Activated T-helper 1 cell treated with anti-CD3 and anti-CD28 coated beads, Interleukin-2, amount 50 U/mL, for 16 hours (primary cell): ENCODE results near the gene PITX1.
"Not testable (repeated sequence)": the region's sequence is repeated elsewhere in the genome, so short reads cannot be mapped to it uniquely, and the experiment has no call there.

ENCODE experiments used
- DNase-seq, 2 donors: peaks; one replicate each; pipeline ENCODE4 v3.0.0-alpha.2; 2020; ENCODE audit warnings: low read depth in 1 of 2, low spot score in 1 of 2

Gene PITX1

GRCh38 chr5:135033901-135034235 is at the start of gene PITX1:
Gene PITX1, minus strand, starts transcription at chr5:135034228. Its CDS starts 347 bp downstream, at chr5:135033881.
- no peak for DNase-seq

- DNase-seq = not testable (repeated sequence)
Measured at GRCh38 chr5:135083334-135083733, 49.3 kb upstream of the PITX1 start.

GRCh38 chr5:135081240-135081639 is 47.2 kb upstream of the PITX1 start:
- DNase-seq = no peak

GRCh38 chr5:135079760-135080159 is 45.7 kb upstream of the PITX1 start:
- DNase-seq = no peak

- DNase-seq = no peak
Measured at GRCh38 chr5:135079099-135079681, 45.2 kb upstream of the PITX1 start.

- DNase-seq = no peak
Measured at GRCh38 chr5:135076801-135077200, 42.8 kb upstream of the PITX1 start.

GRCh38 chr5:135076051-135076491 is 42.0 kb upstream of the PITX1 start:
- DNase-seq = no peak

GRCh38 chr5:135075621-135076020 is 41.6 kb upstream of the PITX1 start:
- no peak for DNase-seq

GRCh38 chr5:135073761-135074345 is 39.8 kb upstream of the PITX1 start:
- DNase-seq = no peak

GRCh38 chr5:135072387-135073281 is 38.6 kb upstream of the PITX1 start:
- DNase-seq = no peak

GRCh38 chr5:135071311-135071710 is 37.3 kb upstream of the PITX1 start:
- no peak for DNase-seq

GRCh38 chr5:135069895-135070657 is 36.0 kb upstream of the PITX1 start:
- no peak for DNase-seq

GRCh38 chr5:135069016-135069770 is 35.2 kb upstream of the PITX1 start:
- no peak for DNase-seq

- DNase-seq = no peak
Measured at GRCh38 chr5:135067587-135067986, 33.6 kb upstream of the PITX1 start.

- DNase-seq = no peak
Measured at GRCh38 chr5:135066781-135067180, 32.8 kb upstream of the PITX1 start.

GRCh38 chr5:135065306-135066265 is 31.6 kb upstream of the PITX1 start:
- no peak for DNase-seq

GRCh38 chr5:135064235-135064570 is 30.2 kb upstream of the PITX1 start:
- no peak for DNase-seq

- DNase-seq = no peak
Measured at GRCh38 chr5:135063511-135064234, 29.6 kb upstream of the PITX1 start.

GRCh38 chr5:135063056-135063445 is 29.0 kb upstream of the PITX1 start:
- no peak for DNase-seq
